H1 (cell line): ENCODE data around the gene GRIK2. TPM values are rescaled to one million over a fixed set of nuclear protein-coding genes. Genes with fewer than 3 reads are reported as not detected.

Source experiments
- CTCF ChIA-PET: fragments of 300-600 bp; sonication (Branson Sonifier 250); formaldehyde crosslinking; loops from one replicate; lab custom pipeline; 2021; ENCODE audit not compliant: partially characterized antibody; lab: Charles Lee
- POLR2A ChIA-PET: fragments of 300-600 bp; sonication (Branson Sonifier 250); formaldehyde crosslinking; loops from one replicate; lab custom pipeline; 2021; ENCODE audit warnings: inconsistent platforms; ENCODE audit not compliant: partially characterized antibody; lab: Charles Lee
- DNase-seq, 2 experiments: peaks; one replicate each; pipeline versions ENCODE4 v3.0.0 to v3.0.0-alpha.2; 2010 to 2022; ENCODE audit warnings: low spot score in 2 of 2, low read depth in 1 of 2, mixed read lengths in 1 of 2
- FAIRE-seq: peaks from 2 replicates; lab custom pipeline; 2011; peaks lifted over from hg19 to GRCh38; lab: Jason Lieb, UNC
- H2AFZ ChIP-seq: 2 replicates; pipeline ENCODE4 v1.8.1; 2012; ENCODE audit warnings: low read length, inconsistent platforms
- H2AK5ac ChIP-seq: 2 replicates; pipeline ENCODE4 v1.6.1; 2013; ENCODE audit warnings: low read depth, low read length
- H2BK120ac ChIP-seq: replicated peaks from 2 replicates; pipeline ENCODE3; 2013; ENCODE audit warnings: low read depth, low read length, inconsistent platforms
- H2BK12ac ChIP-seq: 2 replicates; pipeline ENCODE4 v1.6.1; 2013; ENCODE audit warnings: low read depth, low read length
- H2BK15ac ChIP-seq: 2 replicates; pipeline ENCODE4 v1.6.1; 2013; ENCODE audit warnings: low read length
- H2BK20ac ChIP-seq: 2 replicates; pipeline ENCODE4 v1.6.1; 2013; ENCODE audit warnings: low read length
- H2BK5ac ChIP-seq: 2 replicates; pipeline ENCODE4 v1.6.1; 2013; ENCODE audit warnings: low read depth, low read length
- H3K14ac ChIP-seq: 2 replicates; pipeline ENCODE4 v1.6.1; 2013; ENCODE audit warnings: inconsistent platforms; ENCODE audit not compliant: insufficient read length
- H3K18ac ChIP-seq: 2 replicates; pipeline ENCODE4 v1.6.1; 2013; ENCODE audit warnings: low read length; ENCODE audit errors: extremely low read depth
- H3K23ac ChIP-seq: 2 replicates; pipeline ENCODE4 v1.6.1; 2013; ENCODE audit warnings: inconsistent platforms; ENCODE audit not compliant: insufficient read length
- H3K23me2 ChIP-seq: 2 replicates; pipeline ENCODE4 v1.6.1; 2013; ENCODE audit warnings: low read depth, low read length
- H3K27ac ChIP-seq: 2 replicates; pipeline ENCODE4 v1.6.1; 2011; ENCODE audit warnings: low read depth, low read length, inconsistent platforms
- H3K27me3 ChIP-seq, 4 experiments: replicated peaks in 1 of 4; 1 replicate in 1 of 4; 2 replicates in 3 of 4; pipeline versions ENCODE4 v1.6.1 to v1.8.1; 2011 to 2013; ENCODE audit warnings: low read length in 3 of 4, mild to moderate bottlenecking in 3 of 4, inconsistent platforms in 2 of 4, mixed read lengths in 2 of 4, moderate library complexity in 1 of 4; ENCODE audit not compliant: control insufficient read depth in 3 of 4, insufficient read depth in 3 of 4; ENCODE audit errors: extremely low read depth in 1 of 4
- H3K36me3 ChIP-seq, 4 experiments: 2 replicates each; pipeline versions ENCODE4 v1.6.1 to v1.8.1; 2011 to 2013; ENCODE audit warnings: mild to moderate bottlenecking in 4 of 4, low read length in 3 of 4, moderate library complexity in 2 of 4, control low read depth in 1 of 4, inconsistent platforms in 1 of 4; ENCODE audit not compliant: insufficient read depth in 4 of 4, control insufficient read depth in 2 of 4
- H3K4ac ChIP-seq: replicated peaks from 2 replicates; pipeline ENCODE3; 2013; ENCODE audit warnings: low read length, low read depth, mixed read lengths, inconsistent platforms; ENCODE audit not compliant: insufficient read length
- H3K4me1 ChIP-seq, 4 experiments: replicated peaks in 1 of 4; 1 replicate in 1 of 4; 2 replicates in 3 of 4; pipeline versions ENCODE4 v1.6.1 to v1.8.1; 2011 to 2013; ENCODE audit warnings: low read length in 3 of 4, inconsistent platforms in 2 of 4, mixed read lengths in 1 of 4; ENCODE audit not compliant: insufficient read depth in 4 of 4, control insufficient read depth in 3 of 4
- H3K4me2 ChIP-seq, 2 experiments: 2 replicates each; pipeline versions ENCODE4 v1.6.1 to v1.8.1; 2011 to 2013; ENCODE audit warnings: low read depth in 2 of 2, low read length in 2 of 2, control low read depth in 1 of 2, inconsistent platforms in 1 of 2, mild to moderate bottlenecking in 1 of 2; ENCODE audit not compliant: insufficient read depth in 1 of 2
- H3K4me3 ChIP-seq, 4 experiments: fragments of 200-600, 300-600 bp in 1 of 4; sonication (generic), shearing (Covaris generic), sonication (Bioruptor Twin) in 1 of 4; 2 replicates each; pipeline versions ENCODE4 v1.5.1 to v1.8.1; 2011 to 2016; ENCODE audit warnings: low read length in 4 of 4, low read depth in 3 of 4, control low read depth in 2 of 4, inconsistent platforms in 2 of 4, mild to moderate bottlenecking in 2 of 4, mixed read lengths in 1 of 4, moderate library complexity in 1 of 4; ENCODE audit not compliant: insufficient read depth in 2 of 4; ENCODE audit errors: extremely low read depth in 1 of 4
- H3K56ac ChIP-seq: replicated peaks from 2 replicates; pipeline ENCODE3; 2013; ENCODE audit warnings: low read depth, mild to moderate bottlenecking, mixed read lengths, low read length, inconsistent platforms; ENCODE audit not compliant: insufficient read length
- H3K79me1 ChIP-seq: 2 replicates; pipeline ENCODE4 v1.6.1; 2013; ENCODE audit warnings: low read depth, low read length, control low read depth
- H3K79me2 ChIP-seq, 2 experiments: 2 replicates each; pipeline versions ENCODE4 v1.6.1 to v1.8.1; 2012 to 2013; ENCODE audit warnings: low read length in 2 of 2, mild to moderate bottlenecking in 2 of 2, inconsistent platforms in 1 of 2; ENCODE audit not compliant: insufficient read depth in 2 of 2, control insufficient read depth in 1 of 2
- H3K9ac ChIP-seq, 4 experiments: replicated peaks in 1 of 4; 1 replicate in 1 of 4; 2 replicates in 3 of 4; pipeline versions ENCODE4 v1.6.1 to v1.8.1; 2011 to 2013; ENCODE audit warnings: low read depth in 3 of 4, low read length in 3 of 4, control low read depth in 2 of 4, mild to moderate bottlenecking in 2 of 4, moderate library complexity in 2 of 4, inconsistent platforms in 1 of 4; ENCODE audit errors: extremely low read depth in 1 of 4
- H3K9me3 ChIP-seq, 2 experiments: 2 replicates each; pipeline versions ENCODE4 v1.6.1 to v1.8.1; 2012 to 2013; ENCODE audit warnings: mild to moderate bottlenecking in 2 of 2, moderate library complexity in 2 of 2, control low read depth in 1 of 2, inconsistent platforms in 1 of 2, low read depth in 1 of 2, low read length in 1 of 2, mixed read lengths in 1 of 2; ENCODE audit not compliant: insufficient read depth in 2 of 2
- H4K20me1 ChIP-seq, 2 experiments: replicated peaks in 1 of 2; 2 replicates each; pipeline versions ENCODE3 to v1.8.1; 2011 to 2013; ENCODE audit warnings: inconsistent platforms in 2 of 2, low read length in 2 of 2, mild to moderate bottlenecking in 1 of 2; ENCODE audit not compliant: insufficient read depth in 2 of 2, control insufficient read depth in 1 of 2
- H4K5ac ChIP-seq: 2 replicates; pipeline ENCODE4 v1.6.1; 2013; ENCODE audit warnings: low read length, low read depth, mixed read lengths, inconsistent platforms; ENCODE audit not compliant: insufficient read length
- H4K8ac ChIP-seq: 2 replicates; pipeline ENCODE4 v1.8.0; 2013; ENCODE audit warnings: mild to moderate bottlenecking, moderate library complexity, low read length, inconsistent platforms; ENCODE audit not compliant: insufficient read depth; ENCODE audit errors: extremely low read depth
- H4K91ac ChIP-seq: replicated peaks from 2 replicates; pipeline ENCODE3; 2013; ENCODE audit warnings: low read length, mixed read lengths, inconsistent platforms; ENCODE audit not compliant: insufficient read length
- POU5F1 ChIP-seq: IDR thresholded peaks from 2 replicates; pipeline ENCODE4 v1.6.1; 2011; ENCODE audit warnings: low read depth, mild to moderate bottlenecking, low read length, moderate library complexity
- SIN3A ChIP-seq, 2 experiments: IDR thresholded peaks in 1 of 2; conservative IDR thresholded peaks in 1 of 2; 2 replicates each; pipeline ENCODE4 v1.6.1; 2011 to 2012; ENCODE audit warnings: low read length in 2 of 2, improper control_type of control experiment in 1 of 2, low read depth in 1 of 2, mild to moderate bottlenecking in 1 of 2
- TEAD4 ChIP-seq: IDR thresholded peaks from 2 replicates; pipeline ENCODE4 v1.6.1; 2012; ENCODE audit warnings: low read depth, low read length, inconsistent platforms, mixed read lengths
- WGBS, 2 experiments: shearing (Covaris generic) in 1 of 2; methylation state at CpG; one replicate each; pipeline versions ENCODE4 v1.1.6 to v1.1.7; 2013 to 2015; ENCODE audit warnings: low lambda C conversion rate in 2 of 2, mixed read lengths in 2 of 2, inconsistent platforms in 1 of 2, low coverage in 1 of 2, missing lambda C conversion rate in 1 of 2; ENCODE audit not compliant: insufficient replicate concordance in 2 of 2, insufficient coverage in 1 of 2, insufficient read length in 1 of 2; ENCODE audit errors: extremely low coverage in 1 of 2, missing lambda C conversion rate in 1 of 2; 5-methylcytosine and 5-hydroxymethylcytosine counted together
- polyA plus RNA-seq, 7 experiments: library from polyadenylated mRNA; depleted of rRNA in 3 of 7; stranded (reverse) in 5 of 7; unstranded in 2 of 7; fragments of >200 nt in 5 of 7; fragments of 200-250 nt in 2 of 7; gene quantifications; 1 replicate in 5 of 7; 2 replicates in 1 of 7; 4 replicates in 1 of 7; pipeline versions ENCODE4 v1.2.1 to v1.2.3, GENCODE V29; 2011 to 2013; ENCODE audit warnings: missing spikeins in 2 of 7, mixed read lengths in 2 of 7
- total RNA-seq: library from RNA; stranded (reverse); fragmentation: NEBNext Ultra II Directional; extraction: Animal tissue kit (Norgen Biotek cat#: 25700); gene quantifications from 2 replicates; pipeline ENCODE4 v1.2.1, GENCODE V29; 2021

Gene GRIK2
- total and polyA plus RNA-seq, 2 of the 8 experiments (the other 6 are each of a cell fraction or from before 2014, with no cell fraction given) = 1.8 to 2.2 TPM

- no peak overlapping the region for H3K4ac ChIP-seq
- no peak overlapping the region for H4K91ac ChIP-seq
- no peak overlapping the region for H2BK15ac ChIP-seq
- H2BK120ac ChIP-seq = no peak overlapping the region
- H2BK5ac ChIP-seq = no peak overlapping the region
- no peak overlapping the region for H2AK5ac ChIP-seq
- peaks cover 25 to 69% (median 58%) of the 10 kb centered on the region in 4 experiments for H3K27me3 ChIP-seq
- H2BK12ac ChIP-seq = no peak overlapping the region
- ChIA-PET POLR2A (no interaction called here), CTCF (interaction anchor here (0.6 to 0.7 kb wide), 2 partner anchors 42 to 467 kb away, joined by 3 read pairs; no protein-coding TSS in a partner anchor)
- H2AFZ ChIP-seq = no peak overlapping the region
- H3K9me3 ChIP-seq = no peaks in the 10 kb centered on the region
- no peak overlapping the region for H4K5ac ChIP-seq
- peaks cover 31% of the 10 kb centered on the region for H3K23me2 ChIP-seq
- peaks cover 4 to 22% (median 9%) of the 10 kb centered on the region in 4 experiments; a peak in 6 of 7 replicates for H3K4me1 ChIP-seq
- H3K4me2 ChIP-seq = no peak overlapping the region
- peak in 1 of 2 experiments; percentile 81 for DNase-seq
- no peaks in the 10 kb centered on the region for H3K79me2 ChIP-seq
- H2BK20ac ChIP-seq = no peak overlapping the region
- no peaks in the 10 kb centered on the region; the same call in 1 of the 2 replicates for H3K79me1 ChIP-seq
- peaks cover 0 to 2% of the 10 kb centered on the region in 2 experiments for H4K20me1 ChIP-seq
- no peaks in the 10 kb centered on the region for H3K36me3 ChIP-seq
- WGBS, 2 experiments = 7% methylated on average over 3 of the region's 3 CpGs; no CpG with 5 or more reads in 1 of the 2 experiments
- no peak overlapping the region for H3K56ac ChIP-seq
- H3K27ac ChIP-seq = no peak overlapping the region
- TF ChIP-seq SIN3A (conservative IDR thresholded peaks at IDR 0.05 in 1 of 2, IDR thresholded peaks at IDR 0.05 in 1 of 2; ENCODE audit: low read depth in 1 of 2, low read length in 2 of 2) = 0 out of 4 replicates have a peak, but pooled peaks have one; percentile 34 to 55
- TF ChIP-seq TEAD4 = peak; percentile 89
- TF ChIP-seq POU5F1 = no peak
- H3K14ac ChIP-seq = no peak overlapping the region
- H3K9ac ChIP-seq = no peak overlapping the region
- H4K8ac ChIP-seq = no peak overlapping the region
- H3K23ac ChIP-seq = no peak overlapping the region
- FAIRE-seq = peak; percentile 28
- no peak overlapping the region for H3K4me3 ChIP-seq
- no peak overlapping the region for H3K18ac ChIP-seq
Measured at GRCh38 chr6:101396548-101397173, 3.2 kb downstream of the GRIK2 start.
